Left renal pelvis (tissue), 4 donors: Measurements from ENCODE around the gene SLC22A17. TPM values are rescaled to one million over a fixed set of nuclear protein-coding genes. Genes with fewer than 3 reads are reported as not detected.

Experiments
- DNase-seq, 4 donors: peaks; one replicate each; pipeline ENCODE4 v3.0.0-alpha.2; 2013; ENCODE audit warnings: low read depth in 4 of 4, low spot score in 3 of 4
- polyA plus RNA-seq, 4 donors: library from polyadenylated mRNA; unstranded; fragments of 120-200 nt; gene quantifications; one replicate each; pipeline ENCODE4 v1.2.1, GENCODE V29; 2013; ENCODE audit not compliant: insufficient read length in 4 of 4

Gene SLC22A17
- polyA plus RNA-seq, 4 donors = 56.2 to 72.7 (median 58.1) TPM

DNA sequence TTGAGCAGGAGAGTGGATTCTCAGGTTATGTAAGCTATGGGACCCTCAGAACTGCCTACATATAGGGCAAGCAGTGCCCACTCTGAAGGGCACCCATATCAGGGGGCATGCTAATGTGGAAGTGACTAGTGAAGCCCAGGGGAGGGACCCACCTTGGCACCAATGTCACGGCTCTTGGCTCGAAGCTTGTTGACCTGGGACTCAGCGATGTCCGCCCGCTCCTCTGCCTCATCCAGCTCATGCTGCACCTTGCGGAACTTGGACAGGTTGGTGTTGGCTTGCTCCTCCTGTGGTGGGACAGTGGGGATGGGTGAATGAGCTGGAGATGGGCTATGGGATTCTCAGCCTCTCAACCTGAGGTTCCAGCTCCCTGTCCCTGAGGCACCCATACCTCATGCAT is 29.6 kb upstream of the SLC22A17 start:
- no peak for DNase-seq

DNA sequence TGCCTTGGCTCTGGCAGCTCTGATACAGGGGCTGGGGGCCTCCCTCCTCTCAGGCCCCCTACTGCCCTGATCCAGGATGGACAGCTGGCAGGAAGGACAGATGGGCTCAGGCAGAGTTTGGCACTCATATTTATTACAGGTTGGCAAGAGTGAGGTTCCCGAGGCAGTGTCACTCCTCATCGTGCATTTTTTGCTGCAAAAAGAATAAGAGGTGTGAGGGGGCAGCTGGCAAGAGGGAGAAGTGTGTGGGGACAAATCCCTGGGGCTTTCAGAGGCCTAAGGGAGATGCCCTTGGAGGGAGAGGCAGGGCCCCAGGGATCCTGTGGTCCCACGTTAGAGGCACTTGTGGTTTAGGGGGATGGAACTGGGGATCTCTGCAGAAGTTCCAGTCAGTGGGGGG is 29.2 kb upstream of the SLC22A17 start:
- DNase-seq = no peak

DNA sequence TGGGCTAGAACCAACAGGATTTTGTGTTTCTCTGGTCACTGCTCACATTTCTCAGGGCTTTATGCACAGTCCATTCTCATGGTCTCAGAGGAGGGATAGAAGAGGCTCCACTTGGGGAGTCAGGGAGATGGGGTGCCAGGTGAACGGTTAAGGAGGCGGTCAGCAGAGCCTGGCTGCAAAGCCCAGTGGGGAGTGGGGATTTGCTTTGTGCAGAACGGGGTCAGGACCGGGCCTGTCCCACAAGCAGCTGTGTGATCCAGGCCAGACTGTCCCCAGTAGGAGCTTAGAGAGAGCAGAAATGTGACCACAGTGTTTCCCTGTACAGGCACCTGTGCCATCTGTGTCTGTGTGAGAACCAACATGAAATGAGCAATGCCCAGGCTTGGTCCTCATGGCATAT is 28.3 kb upstream of the SLC22A17 start:
- no peak for DNase-seq

DNA sequence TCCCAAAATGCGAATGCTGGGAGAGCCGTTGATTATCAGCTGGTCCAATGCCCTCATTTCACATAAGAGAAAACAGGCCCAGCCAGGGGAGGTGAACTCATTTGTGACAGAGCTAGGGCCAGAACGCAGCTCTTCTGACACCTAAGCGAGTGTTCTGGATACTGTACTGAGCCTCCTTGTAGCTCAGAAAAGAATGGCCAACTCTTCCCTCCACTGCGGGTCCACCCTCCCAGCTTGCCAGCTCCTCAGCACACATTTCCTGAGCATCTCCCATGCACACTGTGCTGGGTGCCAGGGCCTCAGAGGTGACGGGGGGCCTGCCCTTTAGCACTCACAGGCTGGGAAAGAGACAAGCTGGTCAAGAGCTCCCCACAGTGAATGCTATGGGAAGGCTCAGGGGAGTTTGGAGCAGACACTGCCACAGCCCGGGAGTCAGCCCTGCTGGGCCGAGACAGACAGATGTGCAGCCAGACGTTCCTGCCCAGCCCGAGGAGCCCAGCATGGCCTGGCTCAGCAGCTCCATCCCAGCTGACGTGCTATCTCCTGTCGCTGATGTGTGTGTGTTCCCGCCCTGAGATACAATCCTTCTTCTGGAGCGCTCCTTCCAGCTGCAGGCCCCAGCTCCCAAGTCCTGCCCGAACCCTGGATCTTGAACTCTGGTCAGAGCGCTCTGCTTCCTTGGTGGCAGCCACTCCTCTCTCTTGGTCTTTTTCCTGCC is 27.7 kb upstream of the SLC22A17 start:
- no peak for DNase-seq

DNA sequence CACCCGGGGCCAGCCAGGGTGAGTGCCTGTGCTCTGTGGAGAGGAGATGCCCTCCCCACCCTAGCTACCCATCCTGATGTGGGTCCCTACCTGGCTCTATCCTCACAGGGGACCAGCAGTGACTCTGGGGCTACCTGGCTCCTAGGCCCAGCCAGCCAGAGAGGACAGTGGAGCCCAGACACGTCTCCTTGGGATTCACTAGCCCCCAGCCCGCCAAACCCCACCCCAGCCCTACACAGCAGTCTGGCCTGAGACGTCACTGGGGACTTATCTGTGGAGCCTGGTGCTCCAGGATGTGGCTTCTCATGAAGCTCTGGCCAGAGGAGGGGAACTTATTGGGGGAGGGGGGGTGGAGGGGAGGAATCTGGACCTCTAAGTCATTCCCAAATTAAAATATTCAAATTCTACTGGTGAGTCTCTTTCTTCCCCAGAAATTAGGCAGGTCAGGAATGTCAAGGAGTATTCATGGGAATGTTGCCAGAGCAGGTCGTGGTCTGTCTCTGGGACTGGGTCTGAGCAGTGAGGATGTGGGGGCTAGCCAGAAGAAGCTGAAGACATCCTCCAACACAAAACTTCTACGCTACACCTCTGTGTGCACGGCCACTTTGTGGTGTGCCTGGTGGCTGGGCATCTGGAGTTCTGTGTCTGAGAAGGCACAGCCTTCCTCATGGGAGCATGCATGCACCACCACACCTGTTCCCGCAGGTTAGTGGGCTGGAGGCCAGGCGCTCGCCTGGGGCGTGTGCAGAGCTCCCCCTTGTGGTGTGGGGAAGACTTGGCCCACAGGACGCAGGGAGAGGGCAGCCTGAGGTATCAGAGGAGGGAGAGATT is 26.9 kb upstream of the SLC22A17 start:
- peak in 1 of 4 donors; percentile 20 for DNase-seq

DNA sequence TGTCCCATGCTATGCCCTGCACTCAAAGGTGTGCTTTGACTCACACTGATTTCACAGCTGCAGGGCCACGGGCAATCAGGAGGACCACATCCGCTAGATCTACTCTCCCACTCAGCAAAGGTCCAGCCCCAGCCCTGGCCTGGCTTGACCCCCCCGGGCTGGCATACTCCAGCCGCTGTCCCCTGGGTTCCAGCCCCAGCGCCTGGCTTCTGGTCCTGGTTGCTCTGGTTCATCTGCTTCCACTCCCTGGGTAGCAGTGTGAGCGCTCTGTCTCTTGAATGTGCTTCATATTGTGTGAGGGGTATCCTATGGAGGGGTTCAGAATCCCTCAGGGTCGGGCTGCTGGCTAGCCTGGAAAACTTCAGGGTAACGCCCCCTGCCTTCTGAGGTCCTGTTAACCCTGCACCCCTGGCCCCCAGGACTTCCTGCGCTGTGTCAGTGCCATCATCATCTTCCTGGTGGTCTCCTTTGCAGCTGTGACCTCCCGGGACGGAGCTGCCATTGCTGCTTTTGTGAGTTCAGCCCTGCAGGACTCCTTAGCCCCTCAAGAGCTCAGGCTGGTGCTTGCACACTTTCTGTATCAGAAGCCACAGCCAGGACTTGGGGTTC is 26.0 kb upstream of the SLC22A17 start:
- no peak for DNase-seq

DNA sequence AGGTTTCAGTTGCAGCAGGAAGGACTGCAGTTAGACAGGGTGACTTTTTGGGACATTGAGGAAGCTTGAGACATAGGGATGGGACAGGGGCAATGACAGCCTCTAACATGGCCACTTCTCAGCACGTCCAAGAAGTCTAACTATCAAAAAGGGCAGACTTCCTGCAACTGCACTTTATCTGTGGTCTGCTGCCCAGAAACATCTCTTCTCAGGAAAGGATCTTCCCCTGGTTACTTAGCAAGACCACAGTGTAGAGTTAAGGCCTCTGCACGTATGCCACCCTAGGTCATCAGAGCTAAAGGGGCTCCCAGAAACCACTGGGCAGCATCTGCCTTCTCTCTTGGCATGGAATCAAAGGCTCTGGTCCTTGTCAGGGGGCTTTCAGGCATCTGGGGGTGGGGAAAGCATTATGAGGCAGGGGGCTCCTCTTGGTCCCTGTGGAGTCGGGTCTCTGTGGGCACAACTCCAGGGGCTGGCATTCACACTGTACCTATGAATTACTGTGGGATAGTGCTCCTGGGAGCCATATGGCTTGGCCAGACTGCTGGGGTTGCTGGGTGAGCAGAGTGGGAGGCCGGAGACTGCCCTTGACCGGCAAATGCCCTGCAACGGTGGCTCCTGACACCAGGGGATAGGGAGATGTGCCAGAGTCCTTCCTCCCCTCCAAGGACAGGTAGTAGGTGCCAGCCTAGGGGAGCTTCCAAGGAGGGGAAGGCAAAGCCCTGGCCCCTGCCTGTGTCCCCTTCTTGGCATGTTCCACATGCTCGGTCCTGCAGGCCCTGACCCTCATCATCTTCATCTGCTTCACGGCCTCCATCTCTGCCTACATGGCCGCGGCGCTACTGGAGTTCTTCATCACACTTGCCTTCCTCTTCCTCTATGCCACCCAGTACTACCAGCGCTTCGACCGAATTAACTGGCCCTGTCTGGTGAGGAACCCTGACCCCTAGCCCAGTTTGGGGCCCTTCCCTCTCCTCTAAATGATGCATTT is 25.2 kb upstream of the SLC22A17 start:
- DNase-seq = no peak

DNA sequence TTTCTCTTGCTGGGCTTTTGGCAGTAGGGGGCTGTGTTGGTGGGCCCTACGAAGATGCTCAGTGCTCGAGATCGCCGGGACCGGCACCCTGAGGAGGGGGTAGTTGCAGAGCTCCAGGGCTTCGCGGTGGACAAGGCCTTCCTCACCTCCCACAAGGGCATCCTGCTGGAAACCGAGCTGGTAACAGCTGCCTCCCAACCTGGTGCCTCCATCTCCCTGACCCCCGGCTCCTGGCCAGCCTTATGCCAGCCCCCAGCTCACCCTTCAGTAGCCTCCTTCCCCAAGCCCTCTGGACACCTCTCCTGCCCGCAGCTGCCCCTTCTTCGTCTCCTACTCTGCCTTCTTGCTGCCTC is 24.5 kb upstream of the SLC22A17 start:
- DNase-seq = no peak

DNA sequence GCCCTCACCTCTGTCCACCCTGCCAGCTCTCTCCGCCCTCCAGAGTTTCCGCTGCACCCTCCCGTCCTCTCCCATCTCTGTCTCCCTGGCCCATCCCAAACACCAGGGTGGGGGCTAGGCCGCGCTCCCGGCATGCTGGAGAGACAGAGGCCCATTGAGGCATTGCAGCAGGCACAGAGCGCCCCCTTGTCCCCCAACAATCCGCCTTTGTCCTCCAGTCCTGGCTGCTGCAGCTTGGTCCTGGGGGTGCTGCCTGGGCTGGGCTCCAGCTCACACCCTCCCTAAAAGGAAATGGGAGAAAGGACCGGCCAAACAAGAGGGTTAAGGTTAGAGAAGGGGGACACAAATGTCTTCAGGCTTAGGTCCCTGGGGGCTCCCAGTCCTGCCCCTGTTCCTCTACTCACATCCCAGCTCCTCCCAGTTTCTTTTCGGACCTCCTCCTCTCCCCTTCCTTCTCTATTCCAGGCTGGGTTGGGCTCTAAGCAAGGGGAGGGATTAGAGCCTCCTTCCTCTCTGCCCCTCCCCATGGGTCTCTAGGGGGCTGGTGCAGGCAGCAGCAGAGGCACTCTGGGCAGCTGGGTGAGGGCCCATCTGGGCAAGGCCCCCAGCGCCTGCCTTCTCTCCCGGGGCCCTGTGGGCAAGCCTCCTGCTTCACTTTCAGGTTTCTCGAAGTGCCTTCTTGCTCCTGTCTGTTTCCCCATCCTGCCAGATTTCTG is 24.0 kb upstream of the SLC22A17 start, which contains the start of gene CMTM5:
TSS of gene CMTM5 (plus strand) at position 565 of the 716 bp plus-strand sequence. CDS start 206 bp downstream, outside the sequence.
- no peak for DNase-seq

DNA sequence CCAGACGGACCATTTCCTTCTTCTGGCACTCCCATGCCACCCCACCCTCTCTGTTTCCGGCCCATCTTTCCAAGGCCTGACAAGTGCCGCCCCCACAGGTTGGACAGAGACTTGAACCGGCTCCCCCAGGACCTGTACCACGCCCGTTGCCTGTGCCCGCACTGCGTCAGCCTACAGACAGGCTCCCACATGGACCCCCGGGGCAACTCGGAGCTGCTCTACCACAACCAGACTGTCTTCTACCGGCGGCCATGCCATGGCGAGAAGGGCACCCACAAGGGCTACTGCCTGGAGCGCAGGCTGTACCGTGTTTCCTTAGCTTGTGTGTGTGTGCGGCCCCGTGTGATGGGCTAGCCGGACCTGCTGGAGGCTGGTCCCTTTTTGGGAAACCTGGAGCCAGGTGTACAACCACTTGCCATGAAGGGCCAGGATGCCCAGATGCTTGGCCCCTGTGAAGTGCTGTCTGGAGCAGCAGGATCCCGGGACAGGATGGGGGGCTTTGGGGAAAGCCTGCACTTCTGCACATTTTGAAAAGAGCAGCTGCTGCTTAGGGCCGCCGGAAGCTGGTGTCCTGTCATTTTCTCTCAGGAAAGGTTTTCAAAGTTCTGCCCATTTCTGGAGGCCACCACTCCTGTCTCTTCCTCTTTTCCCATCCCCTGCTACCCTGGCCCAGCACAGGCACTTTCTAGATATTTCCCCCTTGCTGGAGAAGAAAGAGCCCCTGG is 23.0 kb upstream of the SLC22A17 start:
- DNase-seq = no peak

DNA sequence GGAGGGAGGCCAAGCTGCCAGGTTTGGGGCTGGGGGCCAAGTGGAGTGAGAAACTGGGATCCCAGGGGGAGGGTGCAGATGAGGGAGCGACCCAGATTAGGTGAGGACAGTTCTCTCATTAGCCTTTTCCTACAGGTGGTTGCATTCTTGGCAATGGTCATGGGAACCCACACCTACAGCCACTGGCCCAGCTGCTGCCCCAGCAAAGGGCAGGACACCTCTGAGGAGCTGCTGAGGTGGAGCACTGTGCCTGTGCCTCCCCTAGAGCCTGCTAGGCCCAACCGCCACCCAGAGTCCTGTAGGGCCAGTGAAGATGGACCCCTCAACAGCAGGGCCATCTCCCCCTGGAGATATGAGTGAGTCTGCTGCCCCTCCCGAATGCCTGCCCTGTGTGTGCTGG is 20.4 kb upstream of the SLC22A17 start:
- no peak for DNase-seq

DNA sequence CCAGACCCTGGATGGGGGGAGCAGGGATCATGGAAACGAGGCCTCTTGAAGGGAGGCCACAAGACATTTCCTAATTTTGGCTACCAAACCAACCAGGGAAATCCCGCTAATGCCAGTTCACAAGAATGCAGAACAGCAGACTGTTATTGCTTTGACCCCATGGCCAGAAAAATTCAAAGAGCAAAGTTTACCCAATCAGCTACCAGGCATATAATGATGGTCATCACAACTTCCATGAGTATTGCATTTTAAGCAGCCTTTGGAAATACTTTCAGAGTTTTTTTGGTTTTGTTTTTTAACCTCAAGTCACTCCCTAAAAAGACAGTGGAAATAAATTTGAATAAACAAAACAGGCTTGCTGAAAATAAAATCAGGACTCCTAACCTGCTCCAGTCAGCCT is 19.8 kb upstream of the SLC22A17 start, which contains the start of gene IL25:
TSS of gene IL25 (plus strand) at position 301 of the 400 bp plus-strand sequence.
- no peak for DNase-seq

DNA sequence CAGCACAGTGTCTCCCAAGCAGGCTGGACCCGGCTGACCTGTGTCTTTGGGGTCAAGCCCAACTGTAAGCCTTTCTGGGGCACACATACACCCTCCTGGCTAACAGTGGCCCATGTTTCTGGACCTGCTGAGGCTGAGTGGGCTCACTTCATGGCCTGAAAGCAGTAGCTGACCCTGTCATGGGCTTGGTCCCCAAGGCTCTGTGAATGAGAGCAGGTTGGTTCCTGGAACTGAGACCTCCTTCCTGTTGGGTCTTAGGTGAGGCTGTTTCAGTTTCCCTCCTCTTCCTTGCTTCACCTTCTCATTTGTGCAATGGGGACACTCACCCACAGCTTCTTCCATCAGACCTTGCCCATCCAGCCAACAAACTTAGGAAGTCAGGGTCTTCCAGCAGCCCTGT is 19.2 kb upstream of the SLC22A17 start:
- DNase-seq = no peak

DNA sequence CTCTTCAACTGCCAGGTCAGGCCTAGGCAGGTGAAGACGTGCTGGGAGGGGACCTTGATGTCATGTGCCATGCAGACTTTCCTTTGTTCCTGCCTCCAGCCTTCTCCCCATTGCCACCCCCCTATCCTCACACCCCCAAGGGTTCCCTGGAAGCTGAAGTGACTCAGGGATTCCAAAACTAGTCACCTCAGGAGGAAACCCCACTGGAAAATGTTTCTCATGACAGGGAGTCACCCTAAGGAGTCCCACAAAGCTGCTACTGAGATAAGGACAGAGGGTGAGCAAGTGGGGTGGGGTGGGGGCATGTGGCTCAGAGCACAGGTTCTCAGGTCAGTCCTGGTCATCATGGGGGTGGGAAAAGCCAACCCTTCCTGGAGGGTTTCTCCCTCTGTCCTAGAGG is 17.5 kb upstream of the SLC22A17 start:
- DNase-seq = no peak

DNA sequence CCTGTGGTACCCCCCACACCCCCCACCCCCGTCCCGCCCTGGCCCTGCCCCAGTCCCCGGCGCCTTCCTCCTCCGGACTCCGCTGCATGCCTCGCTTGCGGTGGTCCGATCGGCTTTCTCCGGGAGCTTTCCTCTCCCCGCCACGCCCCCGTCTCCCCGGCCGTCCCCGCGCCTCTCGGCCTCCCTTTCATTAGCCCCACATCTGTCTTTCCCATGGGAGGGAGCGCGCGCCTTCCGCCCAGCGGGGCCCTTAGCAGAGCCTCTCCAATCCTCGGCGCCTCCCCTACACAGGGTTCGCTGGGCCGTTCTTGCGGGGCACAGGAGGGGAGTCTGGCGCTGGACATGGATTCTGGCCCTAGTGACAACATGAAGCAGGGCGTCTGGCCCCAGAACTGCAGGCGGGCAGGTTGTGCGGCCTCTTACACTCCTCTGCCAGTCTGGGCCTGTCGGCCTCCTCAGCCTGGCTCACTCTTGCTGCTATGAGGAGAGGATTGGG is 13.8 kb upstream of the SLC22A17 start:
- peak in 1 of 4 donors; percentile 74 for DNase-seq

DNA sequence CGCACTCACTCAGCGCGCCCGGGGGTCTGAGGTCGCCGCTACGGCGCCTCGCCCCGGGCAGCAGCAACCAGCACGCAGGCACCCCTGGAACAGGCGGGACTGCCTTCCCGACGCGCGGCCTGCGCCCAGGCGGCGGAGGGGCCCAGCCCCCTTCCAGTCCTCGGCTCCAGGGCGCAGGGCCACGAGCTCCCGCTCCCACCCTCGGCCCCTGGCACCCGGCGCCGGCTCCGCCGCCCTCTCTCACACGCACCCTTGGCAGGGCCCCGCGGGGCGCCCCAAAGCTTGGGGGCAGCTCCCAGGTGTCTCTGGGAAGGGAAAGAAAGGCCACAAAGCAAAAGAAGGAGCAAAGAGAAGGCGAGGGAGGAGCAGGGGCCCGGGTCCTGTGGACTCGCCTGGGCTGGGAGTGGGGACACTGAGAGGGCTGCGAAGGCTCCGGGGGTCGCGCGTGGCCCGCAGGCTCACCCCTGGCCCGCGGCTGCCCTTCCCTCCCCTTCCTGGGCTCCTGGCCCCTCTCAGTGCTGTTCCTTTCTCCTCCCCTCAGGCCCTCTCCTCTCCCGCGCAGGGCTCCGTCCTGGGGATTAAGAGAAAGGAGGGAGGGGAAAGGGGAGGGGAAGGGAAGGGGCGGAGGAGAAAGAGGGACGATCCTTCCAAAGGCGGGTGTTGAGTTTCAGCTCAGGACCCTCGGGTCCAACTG is 13.2 kb upstream of the SLC22A17 start:
- DNase-seq = peak; percentile 85 to 94 (median 90)

DNA sequence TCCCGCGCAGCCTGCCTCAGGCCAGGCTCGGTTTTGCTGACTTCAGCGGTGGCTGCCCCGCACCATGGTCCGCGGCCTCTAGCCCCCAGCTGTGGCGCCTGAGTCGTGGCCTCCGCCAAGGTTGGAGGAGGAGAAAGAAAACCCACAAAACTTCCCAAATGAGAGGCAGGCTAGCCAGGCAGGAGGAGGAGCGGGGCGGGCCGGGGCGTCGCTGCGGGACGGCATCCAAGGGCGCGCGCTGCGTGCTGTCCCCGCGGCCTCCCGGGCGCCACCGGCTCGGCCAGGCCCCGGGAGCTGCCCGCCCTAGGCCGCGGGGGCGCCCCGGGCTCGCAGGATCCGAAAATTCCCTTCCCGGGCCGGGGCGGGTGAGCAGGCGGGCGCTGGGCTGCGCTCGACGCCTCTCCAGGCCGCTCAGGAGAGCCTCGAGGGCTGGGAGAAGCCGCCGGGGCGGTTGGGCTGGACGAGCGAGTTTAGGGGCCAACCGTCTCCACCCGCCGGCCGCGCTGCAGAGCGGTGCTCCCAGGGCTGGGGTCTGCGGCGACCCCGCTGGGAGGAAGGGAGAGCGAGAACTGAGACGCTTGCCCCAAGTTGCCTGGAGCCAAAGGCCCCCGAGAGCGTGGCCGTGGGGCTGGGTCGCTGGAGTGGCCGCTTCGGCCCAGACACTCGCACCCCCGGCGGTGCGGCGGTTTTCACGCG is 12.5 kb upstream of the SLC22A17 start, which contains the start of gene EFS:
TSS of gene EFS (minus strand) at position 137 of the 696 bp plus-strand sequence. CDS start 147 bp downstream, outside the sequence.
- DNase-seq = peak in 1 of 4 donors; percentile 16
